Muscle layer of duodenum (tissue), 2 donors: ENCODE measurements around the gene CDK9.
"Not testable (repeated sequence)": the region's sequence is repeated elsewhere in the genome, so short reads cannot be mapped to it uniquely, and the experiment has no call there.

ENCODE experiments used
- H3K27ac ChIP-seq: one replicate; pipeline ENCODE4 v1.7.0; 2013; ENCODE audit warnings: mild to moderate bottlenecking, low read length
- H3K27me3 ChIP-seq: one replicate; pipeline ENCODE4 v1.7.0; 2013; ENCODE audit warnings: low read depth, mild to moderate bottlenecking, control low read depth, low read length
- H3K36me3 ChIP-seq, 2 donors: one replicate each; pipeline ENCODE4 v1.7.0; 2013; ENCODE audit warnings: low read length in 2 of 2, control low read depth in 1 of 2, mild to moderate bottlenecking in 1 of 2; ENCODE audit not compliant: insufficient read depth in 2 of 2, control insufficient read depth in 1 of 2
- H3K4me1 ChIP-seq, 2 donors: one replicate each; pipeline ENCODE4 v1.7.0; 2013; ENCODE audit warnings: low read length in 2 of 2, mild to moderate bottlenecking in 2 of 2, control low read depth in 1 of 2, moderate library complexity in 1 of 2; ENCODE audit not compliant: insufficient read depth in 2 of 2, control insufficient read depth in 1 of 2
- H3K4me3 ChIP-seq, 2 donors: one replicate each; pipeline ENCODE4 v1.7.0; 2013; ENCODE audit warnings: low read length in 2 of 2, low read depth in 1 of 2, mild to moderate bottlenecking in 1 of 2
- H3K9me3 ChIP-seq, 2 donors: one replicate each; pipeline ENCODE4 v1.7.0; 2013; ENCODE audit warnings: low read length in 2 of 2, control low read depth in 1 of 2, mild to moderate bottlenecking in 1 of 2; ENCODE audit not compliant: control insufficient read depth in 1 of 2
- donor health status: healthy.

The CDK9 gene

DNA sequence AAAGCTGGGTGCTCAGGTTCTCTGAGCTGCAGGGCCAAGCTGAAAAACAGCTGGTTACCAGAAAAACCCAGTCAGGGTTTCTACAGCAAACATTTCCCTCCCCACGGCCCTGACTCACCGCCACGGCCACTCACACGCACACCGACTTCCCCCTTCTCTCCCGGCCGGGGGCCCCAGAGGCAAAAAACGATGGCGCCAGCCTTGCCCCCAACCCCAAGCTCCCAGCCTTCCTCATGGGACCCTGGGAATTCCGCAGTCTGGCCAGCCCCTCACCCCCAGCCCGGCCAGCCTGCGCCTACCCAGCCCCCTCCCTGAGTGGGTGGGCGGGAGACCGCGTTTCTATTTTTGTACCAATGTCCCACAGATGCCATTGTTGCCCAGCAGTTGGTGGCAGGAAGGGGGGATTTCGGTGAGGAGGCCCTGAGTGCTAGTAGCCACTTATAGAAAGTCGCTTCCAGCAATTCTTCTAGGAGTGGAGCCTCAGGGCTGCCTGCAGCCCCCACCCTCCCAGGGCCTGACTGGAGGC, 50.2 kb downstream of the CDK9 start:
- H3K27ac ChIP-seq, result peak overlapping the region; percentile 82
- no peaks in the 10 kb centered on the region for H3K9me3 ChIP-seq
- peaks cover 12 to 42% of the 10 kb centered on the region in 2 donors for H3K4me1 ChIP-seq
- peaks cover 0 to 4% of the 10 kb centered on the region in 2 donors for H3K36me3 ChIP-seq
- no peaks in the 10 kb centered on the region for H3K27me3 ChIP-seq
- H3K4me3 ChIP-seq, result no peak overlapping the region

DNA sequence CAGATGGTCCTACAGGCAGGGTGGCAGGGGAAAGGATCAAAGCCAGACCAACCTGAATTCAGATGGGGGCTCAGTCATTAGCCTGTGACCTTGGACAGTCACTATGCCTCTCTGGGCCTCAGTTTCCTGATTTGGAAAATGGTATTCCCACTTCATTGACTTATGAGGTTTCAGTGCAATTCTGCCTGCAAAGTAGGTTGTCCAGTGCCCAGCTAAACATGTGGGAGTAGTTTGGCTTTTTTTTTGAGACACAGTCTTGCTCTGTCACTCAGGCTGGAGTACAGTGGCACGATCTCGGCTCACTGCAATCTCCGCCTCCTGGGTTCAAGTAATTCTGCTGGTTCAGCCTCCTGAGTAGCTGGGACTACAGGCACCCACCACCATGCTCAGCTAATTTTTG, 50.7 kb downstream of the CDK9 start:
- not testable (repeated sequence) for H3K27me3 ChIP-seq, H3K9me3 ChIP-seq, H3K4me3 ChIP-seq, H3K36me3 ChIP-seq
- H3K4me1 ChIP-seq, result peaks cover 12 to 42% of the 10 kb centered on the region in 2 donors
- peak overlapping the region; percentile 82 for H3K27ac ChIP-seq

DNA sequence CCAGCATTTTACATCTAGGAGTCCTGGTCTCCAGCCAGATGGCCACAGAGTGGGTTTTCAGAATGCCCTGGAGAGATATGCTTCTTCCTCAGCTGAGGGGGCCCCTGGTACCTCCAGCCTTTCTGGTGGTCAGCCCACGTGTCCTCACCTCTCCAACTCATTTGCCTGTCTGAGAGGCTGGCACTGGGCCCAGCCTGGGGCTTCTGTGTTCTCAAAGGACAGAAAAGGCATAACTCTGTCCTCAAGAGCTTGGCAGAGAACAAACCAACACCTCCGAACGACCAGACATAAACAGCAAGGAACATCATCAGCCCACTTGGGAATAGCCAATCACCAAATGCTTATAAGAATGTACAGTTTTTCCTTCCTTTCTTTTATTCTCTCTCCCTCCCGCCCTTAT, 51.5 kb downstream of the CDK9 start:
- no peak overlapping the region for H3K4me3 ChIP-seq
- no peaks in the 10 kb centered on the region for H3K27me3 ChIP-seq
- no peaks in the 10 kb centered on the region for H3K9me3 ChIP-seq
- peaks cover 4% of the 10 kb centered on the region in 2 donors for H3K36me3 ChIP-seq
- peak overlapping the region; percentile 82 for H3K27ac ChIP-seq
- peaks cover 12 to 42% of the 10 kb centered on the region in 2 donors for H3K4me1 ChIP-seq

DNA sequence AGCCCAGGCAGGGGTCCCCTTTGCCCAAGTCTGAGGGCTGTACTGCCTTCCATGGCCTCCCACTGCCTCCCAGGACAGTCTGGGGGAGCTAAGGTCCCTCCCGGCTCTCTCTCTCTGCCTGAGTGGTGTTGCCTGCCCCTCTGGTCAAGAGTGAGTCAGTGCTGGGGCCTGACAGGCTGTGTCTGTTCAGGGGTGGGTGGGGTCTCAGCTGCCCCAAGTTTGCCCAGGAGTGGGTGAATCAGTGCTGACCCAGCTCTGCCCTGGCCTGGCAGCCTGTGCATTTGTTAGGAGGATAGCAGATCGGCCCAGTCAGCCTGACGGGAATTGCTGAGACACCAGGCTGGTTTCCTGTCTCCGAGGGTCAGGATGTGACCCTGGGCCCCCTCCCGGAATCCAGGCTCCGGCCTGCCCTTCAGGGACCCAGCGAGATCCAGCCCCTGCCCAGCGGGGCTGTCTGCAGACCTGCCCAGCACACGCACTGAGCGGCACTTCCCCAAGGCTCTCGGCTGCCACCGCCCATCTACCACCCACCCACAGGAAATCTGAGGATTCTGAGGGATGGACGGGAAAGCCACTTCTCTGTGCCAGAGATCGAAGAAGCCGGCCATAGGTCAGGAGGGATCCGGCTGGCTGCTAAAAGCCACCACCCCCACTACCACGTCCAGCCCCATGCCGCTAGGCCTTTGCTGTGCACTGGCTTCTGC, 52.7 kb downstream of the CDK9 start:
- Histone ChIP-seq H3K9me3 (no peaks in the 10 kb centered on the region), H3K4me3 (peak overlapping the region in 1 of 2 donors; percentile 32), H3K27me3 (no peaks in the 10 kb centered on the region), H3K27ac (peak overlapping the region; percentile 82), H3K4me1 (peaks cover 12 to 35% of the 10 kb centered on the region in 2 donors), H3K36me3 (peaks cover 4 to 9% of the 10 kb centered on the region in 2 donors)
